Activated CD4-positive, alpha-beta memory T cell treated with anti-CD3 and anti-CD28 coated beads for 36 hours (primary cell): ENCODE results near the gene TANGO2. TPM values are rescaled to one million over a fixed set of nuclear protein-coding genes. Genes with fewer than 3 reads are reported as not detected.

Source experiments
- CTCF ChIA-PET: fragments of 350-600 bp; sonication (Branson Sonifier 250); formaldehyde crosslinking; loops from one replicate; lab custom pipeline; 2021; ENCODE audit warnings: antibody characterized with exemption, inconsistent platforms; lab: Charles Lee
- POLR2A ChIA-PET: fragments of 350-600 bp; sonication (Branson Sonifier 250); formaldehyde crosslinking; loops from one replicate; lab custom pipeline; 2021; ENCODE audit warnings: antibody characterized with exemption; lab: Charles Lee
- DNase-seq: peaks from one replicate; pipeline ENCODE4 v3.0.0-alpha.2; 2020
- H3K27ac Mint-ChIP-seq: one replicate; pipeline ENCODE4 v1.8.0; 2021; ENCODE audit warnings: mixed read lengths
- H3K27me3 Mint-ChIP-seq: one replicate; pipeline ENCODE4 v1.8.0; 2021; ENCODE audit warnings: mixed read lengths
- H3K36me3 Mint-ChIP-seq: one replicate; pipeline ENCODE4 v1.8.0; 2021; ENCODE audit warnings: mixed read lengths
- H3K4me1 Mint-ChIP-seq: one replicate; pipeline ENCODE4 v1.8.0; 2021; ENCODE audit warnings: low read depth, mixed read lengths
- H3K4me3 Mint-ChIP-seq: one replicate; pipeline ENCODE4 v1.8.0; 2021; ENCODE audit warnings: mild to moderate bottlenecking, mixed read lengths
- H3K9me3 Mint-ChIP-seq: one replicate; pipeline ENCODE4 v1.8.0; 2021; ENCODE audit warnings: mixed read lengths
- intact Hi-C: fragments of 100-400 bp; cut with micrococcal nuclease; formaldehyde crosslinking; loops from one replicate; pipeline ENCODE4 v1.15.1; 2023
- total RNA-seq, 2 experiments: library from RNA; stranded (reverse); gene quantifications; one replicate each; pipeline ENCODE4 v1.2.3, GENCODE V29; 2021

Gene TANGO2
- total RNA-seq, 2 experiments from 2014 or later = 20.7 to 23.6 TPM

- intact Hi-C loops = no loop called here
- Mint-ChIP-seq H3K4me1 (peaks cover 48% of the 10 kb centered on the region), H3K27me3 (no peaks in the 10 kb centered on the region), H3K9me3 (no peaks in the 10 kb centered on the region), H3K36me3 (peaks cover 68% of the 10 kb centered on the region), H3K27ac (no peak overlapping the region), H3K4me3 (no peak overlapping the region)
- ChIA-PET CTCF (interaction anchor here (1.1 kb wide), 1 partner anchor 8 kb away, joined by 3 read pairs; no protein-coding TSS in a partner anchor), POLR2A (no interaction called here)
- no peak for DNase-seq
These were observed 66.7 kb downstream of the TANGO2 start for GRCh38 chr22:20087319-20088262.

DNA sequence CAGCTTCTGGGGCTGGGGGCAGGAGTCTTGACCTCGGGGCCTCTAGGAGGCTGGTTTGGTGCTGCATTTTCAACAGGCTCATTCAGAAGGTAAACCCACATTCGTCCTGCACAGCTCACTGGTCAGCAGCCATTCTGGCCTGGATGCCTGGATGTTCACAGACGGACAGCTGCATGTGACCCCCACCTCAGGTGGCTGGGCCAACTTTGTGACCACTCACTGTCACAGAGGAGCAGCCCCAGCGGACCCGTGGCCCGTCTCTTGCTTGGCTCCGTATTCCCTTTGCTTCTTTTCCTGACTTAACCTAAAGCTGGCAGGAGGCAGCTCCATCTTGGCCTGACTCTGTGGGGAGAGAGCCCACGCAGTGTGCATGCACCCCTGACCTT lies 67.3 kb downstream of the TANGO2 start:
- Mint-ChIP-seq H3K4me3 (no peak overlapping the region), H3K9me3 (no peaks in the 10 kb centered on the region), H3K4me1 (peaks cover 41% of the 10 kb centered on the region), H3K36me3 (peaks cover 71% of the 10 kb centered on the region), H3K27me3 (no peaks in the 10 kb centered on the region), H3K27ac (no peak overlapping the region)
- ChIA-PET POLR2A (no interaction called here), CTCF (no interaction called here)
- no peak for DNase-seq
- intact Hi-C loops = no loop called here

DNA sequence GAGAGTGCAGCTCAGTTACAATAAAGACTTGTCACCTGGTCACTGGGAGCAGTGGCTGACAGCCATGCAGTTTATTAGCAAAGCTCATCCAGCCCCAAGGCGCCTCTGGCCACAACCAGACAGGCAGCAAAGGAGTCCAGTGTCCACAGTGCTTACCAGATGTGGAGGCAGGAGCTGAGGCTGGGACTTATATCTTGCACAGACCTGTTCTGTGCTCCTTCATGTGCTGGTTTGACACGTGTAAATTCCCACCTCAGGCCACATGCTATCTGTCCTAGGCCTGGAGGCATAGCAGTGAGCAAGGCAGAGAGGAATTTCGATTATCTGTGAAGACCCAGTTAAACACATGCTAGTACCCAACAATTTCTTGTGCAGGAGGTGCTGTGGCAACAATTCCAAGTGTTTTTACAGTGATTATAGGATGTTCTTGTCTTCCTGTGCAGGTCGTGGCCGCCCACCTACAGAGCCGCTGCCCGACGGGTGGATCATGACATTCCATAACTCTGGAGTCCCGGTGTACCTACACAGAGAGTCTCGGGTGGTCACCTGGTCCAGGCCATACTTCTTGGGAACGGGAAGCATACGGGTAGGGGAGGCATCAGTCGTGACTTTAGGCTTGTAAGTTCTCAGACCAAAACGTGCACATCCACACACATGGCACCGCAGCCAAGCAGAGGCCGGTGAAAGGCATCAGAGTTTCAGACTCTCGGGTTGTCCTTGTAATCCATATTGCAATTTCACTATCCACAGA lies 68.5 kb downstream of the TANGO2 start:
- no peak overlapping the region for H3K27ac Mint-ChIP-seq
- POLR2A ChIA-PET = no interaction called here
- intact Hi-C loops = no loop called here

DNA sequence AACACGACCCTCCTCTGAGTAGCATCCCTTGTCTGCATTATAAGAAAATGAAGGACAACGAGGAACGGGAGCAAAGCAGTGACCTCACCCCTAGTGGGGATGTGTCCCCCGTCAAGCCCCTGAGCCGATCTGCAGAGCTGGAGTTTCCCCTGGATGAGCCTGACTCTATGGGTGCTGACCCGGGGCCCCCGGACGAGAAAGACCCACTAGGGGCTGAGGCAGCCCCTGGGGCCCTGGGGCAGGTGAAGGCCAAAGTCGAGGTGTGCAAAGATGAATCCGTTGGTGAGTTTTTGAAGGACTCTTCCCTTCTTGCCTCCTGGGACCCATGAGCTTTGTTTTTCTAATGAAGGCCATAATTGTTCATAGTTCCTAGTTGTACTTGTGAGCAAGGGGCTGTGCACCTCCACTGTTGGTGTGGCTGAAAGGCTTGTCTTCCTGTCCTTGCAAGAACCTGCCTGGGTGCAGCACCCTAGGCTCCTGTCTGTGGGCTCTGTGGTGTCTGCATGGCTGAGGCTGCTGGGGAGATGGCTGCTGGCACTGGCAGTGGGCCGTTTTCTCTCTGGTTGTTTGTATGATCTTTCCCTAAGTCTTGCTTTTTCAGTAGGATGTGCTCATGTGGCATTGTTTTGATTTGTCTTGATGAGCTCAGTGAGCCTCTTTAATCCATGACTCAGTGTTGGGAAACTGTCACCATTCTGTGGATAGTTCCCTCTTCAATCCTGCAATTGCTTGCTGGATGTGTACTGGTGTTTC lies 69.2 kb downstream of the TANGO2 start:
- no peaks in the 10 kb centered on the region for H3K27me3 Mint-ChIP-seq
- intact Hi-C loops = no loop called here
- H3K4me3 Mint-ChIP-seq = no peak overlapping the region
- H3K9me3 Mint-ChIP-seq = no peaks in the 10 kb centered on the region
- H3K4me1 Mint-ChIP-seq = peaks cover 38% of the 10 kb centered on the region
- H3K36me3 Mint-ChIP-seq = peaks cover 87% of the 10 kb centered on the region
- no peak for DNase-seq
- ChIA-PET CTCF (interaction anchor here (0.5 to 1.9 kb wide), 2 partner anchors 9 to 164 kb away, joined by 3 to 5 read pairs; no protein-coding TSS in a partner anchor), POLR2A (no interaction called here)
- H3K27ac Mint-ChIP-seq = peak overlapping the region; percentile 46

More for the DNA sequence above, 68.5 kb downstream of the TANGO2 start:
- no peak for DNase-seq
- H3K27me3 Mint-ChIP-seq = no peaks in the 10 kb centered on the region
- CTCF ChIA-PET = interaction anchor here (1.9 kb wide), 1 partner anchor 8 kb away, joined by 5 read pairs; no protein-coding TSS in a partner anchor
- H3K4me1 Mint-ChIP-seq = peaks cover 35% of the 10 kb centered on the region
- peaks cover 83% of the 10 kb centered on the region for H3K36me3 Mint-ChIP-seq
- no peaks in the 10 kb centered on the region for H3K9me3 Mint-ChIP-seq
- no peak overlapping the region for H3K4me3 Mint-ChIP-seq

GRCh38 chr22:20090730-20091240 lies 69.9 kb downstream of the TANGO2 start:
- ChIA-PET POLR2A (interaction anchor here (1.3 kb wide), 1 partner anchor 18 kb away, joined by 3 read pairs; no protein-coding TSS in a partner anchor), CTCF (interaction anchor here (1.9 kb wide), 1 partner anchor 9 kb away, joined by 5 read pairs; no protein-coding TSS in a partner anchor)
- H3K9me3 Mint-ChIP-seq = no peaks in the 10 kb centered on the region
- H3K27me3 Mint-ChIP-seq = no peaks in the 10 kb centered on the region
- H3K27ac Mint-ChIP-seq = peak overlapping the region; percentile 46
- H3K4me3 Mint-ChIP-seq = no peak overlapping the region
- H3K4me1 Mint-ChIP-seq = peaks cover 42% of the 10 kb centered on the region
- DNase-seq = no peak
- H3K36me3 Mint-ChIP-seq = peaks cover 87% of the 10 kb centered on the region
- intact Hi-C loops = no loop called here

DNA sequence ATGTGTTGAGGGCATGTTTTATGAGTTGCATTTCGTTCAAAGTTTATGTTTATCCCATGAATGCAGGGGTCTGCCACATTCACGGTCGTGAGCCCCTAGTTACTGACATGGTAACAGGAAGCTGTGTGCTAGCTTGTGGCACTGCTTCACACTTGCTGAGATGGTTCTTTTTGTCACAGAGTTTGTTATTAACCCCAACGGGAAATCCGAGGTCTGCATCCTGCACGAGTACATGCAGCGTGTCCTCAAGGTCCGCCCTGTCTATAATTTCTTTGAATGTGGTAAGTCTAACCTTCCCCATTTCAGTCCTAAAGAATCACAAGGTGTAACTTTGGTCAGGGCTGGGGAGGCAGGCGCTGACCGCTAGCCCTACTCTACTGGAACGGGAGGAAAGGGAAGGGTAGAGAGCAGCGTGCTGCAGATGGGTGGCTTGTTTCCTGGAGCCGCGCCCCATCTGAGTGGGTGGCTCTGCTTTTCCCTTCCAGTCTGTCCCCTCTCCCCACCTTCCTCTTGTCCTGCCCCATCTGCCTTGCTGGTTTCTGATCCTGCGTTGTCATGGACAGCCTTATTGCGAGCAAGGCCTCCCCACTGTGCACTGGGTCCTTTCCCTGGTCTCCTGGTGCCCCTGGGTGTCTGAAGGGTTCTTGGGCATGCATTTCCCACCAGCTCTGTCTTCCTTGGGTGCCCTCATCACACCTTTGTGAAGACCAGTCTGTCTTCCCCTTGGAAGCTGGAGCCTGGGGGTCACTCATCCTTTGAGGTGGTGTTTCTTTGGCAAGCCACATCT lies 71.0 kb downstream of the TANGO2 start:
- Mint-ChIP-seq H3K27me3 (no peaks in the 10 kb centered on the region), H3K36me3 (peaks cover 87% of the 10 kb centered on the region), H3K4me3 (no peak overlapping the region), H3K4me1 (peaks cover 44% of the 10 kb centered on the region), H3K27ac (no peak overlapping the region), H3K9me3 (peaks cover 2% of the 10 kb centered on the region)
- intact Hi-C loops = no loop called here
- ChIA-PET CTCF (interaction anchor here (0.9 to 1.1 kb wide), 2 partner anchors 20 to 360 kb away, joined by 3 read pairs; no protein-coding TSS in a partner anchor), POLR2A (interaction anchor here (1.3 kb wide), 1 partner anchor 17 kb away, joined by 3 read pairs; no protein-coding TSS in a partner anchor)
- DNase-seq = no peak

- peaks cover 87% of the 10 kb centered on the region for H3K36me3 Mint-ChIP-seq
- intact Hi-C loops = no loop called here
- ChIA-PET CTCF (interaction anchor here (0.9 to 1.1 kb wide), 2 partner anchors 19 to 361 kb away, joined by 3 read pairs; no protein-coding TSS in a partner anchor), POLR2A (no interaction called here)
- H3K27ac Mint-ChIP-seq = no peak overlapping the region
- H3K27me3 Mint-ChIP-seq = no peaks in the 10 kb centered on the region
- H3K4me3 Mint-ChIP-seq = no peak overlapping the region
- peaks cover 2% of the 10 kb centered on the region for H3K9me3 Mint-ChIP-seq
- DNase-seq = no peak
- peaks cover 50% of the 10 kb centered on the region for H3K4me1 Mint-ChIP-seq
These were observed 71.6 kb downstream of the TANGO2 start for GRCh38 chr22:20092477-20092854.

DNA sequence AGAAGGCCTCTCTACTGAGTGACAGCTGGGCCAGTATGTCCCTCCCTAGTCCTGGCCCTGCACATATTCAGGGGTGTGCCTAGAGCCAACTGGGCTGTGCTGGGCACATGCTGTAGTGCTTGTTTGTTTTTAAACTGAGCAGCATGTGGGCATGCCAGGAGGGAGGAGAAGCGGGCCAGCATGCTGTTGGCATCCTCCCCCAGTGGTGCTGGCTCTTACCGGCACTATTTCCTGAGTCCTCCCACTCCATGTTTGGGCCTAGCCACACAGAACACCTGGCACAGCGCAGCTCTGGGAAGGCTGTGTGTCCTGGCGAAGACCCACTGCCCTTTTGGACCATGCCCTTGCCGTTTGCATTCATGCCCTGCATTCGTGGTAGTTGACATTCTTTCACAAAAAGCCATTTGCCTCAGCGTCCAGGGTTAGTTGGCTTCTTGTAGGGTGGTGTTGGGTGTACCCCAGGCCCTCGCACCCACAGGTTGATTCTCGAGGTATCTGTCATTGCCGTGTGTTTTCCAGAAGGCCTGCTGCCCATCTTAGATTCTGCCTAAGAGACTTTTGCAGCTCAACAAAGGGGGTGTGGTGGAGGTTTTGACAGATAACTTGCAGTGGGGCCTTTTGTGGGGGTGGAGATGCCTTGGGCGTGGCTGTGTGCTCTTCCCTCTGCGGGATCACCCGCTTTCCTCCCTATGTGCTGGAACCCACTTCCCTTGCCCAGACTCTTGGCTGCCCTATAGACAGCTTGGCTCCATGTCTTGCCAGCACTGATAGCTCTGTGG lies 72.7 kb downstream of the TANGO2 start:
- H3K9me3 Mint-ChIP-seq = peaks cover 2% of the 10 kb centered on the region
- CTCF ChIA-PET = interaction anchor here (1.0 kb wide), 1 partner anchor 122 kb away, joined by 3 read pairs; no protein-coding TSS in a partner anchor
- peak overlapping the region; percentile 38 for H3K27ac Mint-ChIP-seq
- POLR2A ChIA-PET = no interaction called here
- H3K36me3 Mint-ChIP-seq = peaks cover 83% of the 10 kb centered on the region
- intact Hi-C loops = no loop called here
- no peaks in the 10 kb centered on the region for H3K27me3 Mint-ChIP-seq
- no peak overlapping the region for H3K4me3 Mint-ChIP-seq
- H3K4me1 Mint-ChIP-seq = peaks cover 56% of the 10 kb centered on the region
- DNase-seq = no peak

- CTCF ChIA-PET = interaction anchor here (1.0 kb wide), 1 partner anchor 123 kb away, joined by 3 read pairs; no protein-coding TSS in a partner anchor
- POLR2A ChIA-PET = no interaction called here
- DNase-seq = no peak
- Mint-ChIP-seq H3K36me3 (peaks cover 78% of the 10 kb centered on the region), H3K27ac (peak overlapping the region; percentile 38), H3K4me3 (no peak overlapping the region), H3K4me1 (peaks cover 63% of the 10 kb centered on the region), H3K27me3 (no peaks in the 10 kb centered on the region), H3K9me3 (peaks cover 2% of the 10 kb centered on the region)
- intact Hi-C loops = no loop called here
These were observed 73.4 kb downstream of the TANGO2 start for GRCh38 chr22:20094197-20094807.

- peak overlapping the region; percentile 69 for H3K27ac Mint-ChIP-seq
- CTCF ChIA-PET = interaction anchor here (0.8 to 1.4 kb wide), 3 partner anchors 9 to 138 kb away, joined by 3 to 5 read pairs (median 3); no protein-coding TSS in a partner anchor
- DNase-seq = peak; percentile 58
- peaks cover 2% of the 10 kb centered on the region for H3K9me3 Mint-ChIP-seq
- no peaks in the 10 kb centered on the region for H3K27me3 Mint-ChIP-seq
- intact Hi-C loops = no loop called here
- POLR2A ChIA-PET = no interaction called here
- no peak overlapping the region for H3K4me3 Mint-ChIP-seq
- peaks cover 77% of the 10 kb centered on the region for H3K36me3 Mint-ChIP-seq
- H3K4me1 Mint-ChIP-seq = peaks cover 73% of the 10 kb centered on the region
These were observed 74.6 kb downstream of the TANGO2 start for GRCh38 chr22:20095521-20095920.
